Globus pallidus (tissue), 1 donor: ENCODE measurements around the gene AFM.
"Not testable (repeated sequence)": the region's sequence is repeated elsewhere in the genome, so short reads cannot be mapped to it uniquely, and the experiment has no call there.

Experiments
- DNase-seq: peaks from one replicate; pipeline ENCODE4 v3.0.0-alpha.2; 2015; ENCODE audit warnings: low spot score

Gene AFM

GRCh38 chr4:73505567-73505966 is 24.0 kb downstream of the AFM start:
- DNase-seq: no peak

GRCh38 chr4:73507541-73507940 is 26.0 kb downstream of the AFM start:
- no peak for DNase-seq

- no peak for DNase-seq
Measured at GRCh38 chr4:73508651-73509050, 27.1 kb downstream of the AFM start.

GRCh38 chr4:73518340-73518739 is 36.8 kb downstream of the AFM start:
- DNase-seq: no peak

GRCh38 chr4:73520821-73521220 is 39.3 kb downstream of the AFM start:
- DNase-seq: no peak

- DNase-seq: no peak
Measured at GRCh38 chr4:73523126-73523525, 41.6 kb downstream of the AFM start.

- no peak for DNase-seq
Measured at GRCh38 chr4:73525611-73526010, 44.1 kb downstream of the AFM start.

GRCh38 chr4:73527196-73527595 is 45.7 kb downstream of the AFM start:
- no peak for DNase-seq

GRCh38 chr4:73528171-73528570 is 46.6 kb downstream of the AFM start:
- DNase-seq: no peak

- no peak for DNase-seq
Measured at GRCh38 chr4:73533515-73534422, 52.2 kb downstream of the AFM start.

- DNase-seq: no peak
Measured at GRCh38 chr4:73538162-73538561, 56.6 kb downstream of the AFM start.

GRCh38 chr4:73539386-73539785 is 57.8 kb downstream of the AFM start:
- no peak for DNase-seq

GRCh38 chr4:73540826-73541225 is 59.3 kb downstream of the AFM start:
- DNase-seq: no peak

- DNase-seq: no peak
Measured at GRCh38 chr4:73541251-73541650, 59.7 kb downstream of the AFM start.

GRCh38 chr4:73544620-73545019 is 63.1 kb downstream of the AFM start:
- DNase-seq: no peak

GRCh38 chr4:73550865-73551264 is 69.3 kb downstream of the AFM start:
- DNase-seq: not testable (repeated sequence)
